ENCODE data around the gene MRPS6. TPM values are rescaled to one million over a fixed set of nuclear protein-coding genes. Genes with fewer than 3 reads are reported as not detected.

MRPS6 gene
- total and polyA plus RNA-seq, 9 donors = 19.1 to 104 (median 46.5) TPM

DNA sequence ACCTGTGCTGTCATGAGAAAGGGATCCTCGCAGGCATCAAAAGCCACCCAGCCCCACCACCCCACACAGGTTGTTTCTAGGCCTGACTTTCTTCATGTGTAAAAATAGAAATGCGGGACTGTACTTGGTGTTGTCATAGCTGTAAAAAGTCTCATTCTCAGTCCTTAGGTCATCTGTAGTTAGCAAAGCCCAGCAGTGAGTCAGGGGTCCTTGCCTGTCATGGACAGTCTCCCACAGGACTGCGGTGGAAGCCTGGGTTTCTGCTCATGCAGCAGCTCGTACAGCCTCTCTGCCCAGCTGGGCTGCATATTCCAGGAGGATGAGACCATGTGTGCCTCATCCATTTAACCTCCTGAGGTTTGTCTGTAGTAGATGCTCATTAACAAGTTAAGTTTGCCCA, 58.2 kb downstream of the MRPS6 start:
- TF ChIP-seq EP300 (IDR thresholded peaks at IDR 0.05) (no peak), POLR2A (IDR thresholded peaks at IDR 0.05) (no peak), CTCF (IDR thresholded peaks at IDR 0.05) (no peak)
- intact Hi-C loops (cut with DNase I) = no loop called here
- no peak for DNase-seq
- Histone ChIP-seq H3K4me1 (ENCODE audit: insufficient read depth) (peaks cover 29% of the 10 kb centered on the region), H3K36me3 (no peaks in the 10 kb centered on the region), H3K4me3 (no peak overlapping the region), H3K27ac (peak overlapping the region in 1 of 2 donors; percentile 53), H3K27me3 (no peaks in the 10 kb centered on the region), H3K9me3 (no peaks in the 10 kb centered on the region)
- WGBS, 3 donors = 91 to 95% (median 95%) methylated on average over 4 of the region's 4 CpGs

GRCh38 chr21:34132202-34132601, 58.8 kb downstream of the MRPS6 start:
- no peak overlapping the region for H3K4me3 ChIP-seq
- WGBS, 3 donors = 94 to 97% (median 95%) methylated on average over 13 of the region's 13 CpGs
- H3K27ac ChIP-seq = no peak overlapping the region
- no peak for DNase-seq
- H3K36me3 ChIP-seq = no peaks in the 10 kb centered on the region
- intact Hi-C loops (cut with DNase I) = no loop called here
- no peaks in the 10 kb centered on the region for H3K27me3 ChIP-seq
- TF ChIP-seq CTCF (IDR thresholded peaks at IDR 0.05) = no peak
- no peak for TF ChIP-seq EP300 (IDR thresholded peaks at IDR 0.05)
- no peak for TF ChIP-seq POLR2A (IDR thresholded peaks at IDR 0.05)
- H3K9me3 ChIP-seq = no peaks in the 10 kb centered on the region
- H3K4me1 ChIP-seq (ENCODE audit: insufficient read depth) = peaks cover 29% of the 10 kb centered on the region

DNA sequence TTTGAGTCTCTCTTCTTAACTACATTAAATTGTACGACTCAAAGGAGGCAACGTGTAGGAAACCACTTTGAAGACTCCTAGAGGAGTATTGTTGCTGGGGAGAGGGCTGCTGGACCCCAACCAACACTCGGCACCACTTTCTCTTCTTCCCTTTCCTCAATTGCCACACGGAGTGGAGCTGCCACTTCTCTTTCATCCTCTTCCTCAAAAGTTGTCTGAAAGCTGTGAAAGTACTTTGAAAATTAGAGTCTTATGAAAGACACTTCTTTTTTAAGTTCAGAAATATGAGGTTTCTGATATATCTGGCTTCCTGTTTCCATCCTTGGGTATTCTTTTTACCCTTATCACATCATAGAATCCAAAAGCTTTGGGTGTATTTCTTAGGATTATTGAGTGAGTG, 59.5 kb downstream of the MRPS6 start:
- H3K9me3 ChIP-seq = no peaks in the 10 kb centered on the region
- no peak overlapping the region for H3K4me3 ChIP-seq
- intact Hi-C loops (cut with DNase I) = no loop called here
- H3K27me3 ChIP-seq = no peaks in the 10 kb centered on the region
- TF ChIP-seq EP300 (IDR thresholded peaks at IDR 0.05) = no peak
- no peak for TF ChIP-seq CTCF (IDR thresholded peaks at IDR 0.05)
- TF ChIP-seq POLR2A (IDR thresholded peaks at IDR 0.05) = no peak
- H3K4me1 ChIP-seq (ENCODE audit: insufficient read depth) = peaks cover 29% of the 10 kb centered on the region
- H3K27ac ChIP-seq = no peak overlapping the region
- WGBS, 3 donors = 72 to 85% (median 82%) methylated on average over 4 of the region's 4 CpGs
- no peak for DNase-seq
- H3K36me3 ChIP-seq = no peaks in the 10 kb centered on the region

GRCh38 chr21:34133392-34133791, 60.0 kb downstream of the MRPS6 start:
- no peak overlapping the region for H3K27ac ChIP-seq
- no peak for TF ChIP-seq POLR2A (IDR thresholded peaks at IDR 0.05)
- TF ChIP-seq CTCF (IDR thresholded peaks at IDR 0.05) = no peak
- no peak for TF ChIP-seq EP300 (IDR thresholded peaks at IDR 0.05)
- peaks cover 25% of the 10 kb centered on the region for H3K4me1 ChIP-seq (ENCODE audit: insufficient read depth)
- intact Hi-C loops (cut with DNase I) = no loop called here
- H3K36me3 ChIP-seq = no peaks in the 10 kb centered on the region
- H3K9me3 ChIP-seq = no peaks in the 10 kb centered on the region
- no peaks in the 10 kb centered on the region for H3K27me3 ChIP-seq
- WGBS, 3 donors = 76 to 94% (median 76%) methylated on average over 1 of the region's 1 CpG
- H3K4me3 ChIP-seq = no peak overlapping the region
- no peak for DNase-seq

- no peak overlapping the region for H3K27ac ChIP-seq
- no peaks in the 10 kb centered on the region for H3K36me3 ChIP-seq
- H3K4me1 ChIP-seq (ENCODE audit: insufficient read depth) = peaks cover 24% of the 10 kb centered on the region
- no peaks in the 10 kb centered on the region for H3K9me3 ChIP-seq
- H3K4me3 ChIP-seq = no peak overlapping the region
- DNase-seq = no peak
- WGBS, 3 donors = 87 to 92% (median 91%) methylated on average over 2 of the region's 2 CpGs
- intact Hi-C loops (cut with DNase I) = no loop called here
- no peak for TF ChIP-seq EP300 (IDR thresholded peaks at IDR 0.05)
- no peaks in the 10 kb centered on the region for H3K27me3 ChIP-seq
Observed at GRCh38 chr21:34133802-34134201, 60.4 kb downstream of the MRPS6 start.
